PC-9 (cell line): ENCODE results near the gene ARHGAP6.

Experiments used
- CTCF ChIP-seq: fragments of 200-600 bp; sonication (generic); conservative IDR thresholded peaks from 2 replicates; pipeline ENCODE4 v1.6.1; 2017; ENCODE audit warnings: mixed run types, antibody characterized with exemption, mild to moderate bottlenecking, moderate library complexity
- EZH2 ChIP-seq: fragments of 200-600 bp; sonication (generic); IDR thresholded peaks from 2 replicates; pipeline ENCODE4 v1.8.0; 2017; ENCODE audit warnings: antibody characterized with exemption, low read depth

DNA sequence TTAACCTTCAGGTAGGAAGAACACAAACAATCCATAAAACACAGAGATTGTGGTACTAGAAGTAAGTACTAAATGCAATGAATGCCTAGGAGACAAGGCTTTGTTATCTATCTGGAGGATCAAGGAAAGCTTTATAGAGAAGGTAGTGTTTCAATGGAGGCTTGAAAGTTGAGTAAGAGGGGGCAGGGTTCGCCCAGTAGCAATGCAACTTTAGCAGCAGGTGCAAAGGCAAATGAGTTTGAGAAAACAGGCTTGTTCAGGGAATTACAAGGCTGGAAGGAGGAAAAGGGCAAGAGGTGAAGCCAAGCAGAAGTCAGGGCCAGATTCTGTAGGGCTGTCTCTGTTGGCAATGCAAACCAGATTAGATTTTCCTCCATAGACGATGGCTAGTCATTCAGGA lies 408.0 kb downstream of the ARHGAP6 start:
- TF ChIP-seq CTCF (no peak), EZH2 (no peak)
